Endometrial microvascular endothelial cells (primary cell): ENCODE data around the gene EME1. TPM values are rescaled to one million over a fixed set of nuclear protein-coding genes. Genes with fewer than 3 reads are reported as not detected.

ENCODE experiments used
- in situ Hi-C: cut with HindIII; loops from 2 replicates; pipeline ENCODE4 v1.10.0; 2017; ENCODE audit warnings: low sequenced_read_pairs, low pct_unique_long_range_greater_than_20kb; ENCODE audit errors: inconsistent ontology term
- total RNA-seq: library from RNA; depleted of rRNA; stranded (reverse); fragments of >200 nt; gene quantifications from one replicate; pipeline ENCODE4 v1.2.3, GENCODE V29; 2015; ENCODE audit errors: inconsistent ontology term

EME1 gene
- total RNA-seq, 1 donor from 2014 or later, result 3.1 TPM

GRCh38 chr17:50347117-50347893 lies 25.7 kb upstream of the EME1 start:
- in situ Hi-C loops, result no loop called here

- in situ Hi-C loops, result no loop called here
Measured at GRCh38 chr17:50347894-50348291, 25.1 kb upstream of the EME1 start.

- in situ Hi-C loops, result no loop called here
Measured at GRCh38 chr17:50348522-50349242, 24.3 kb upstream of the EME1 start.

- in situ Hi-C loops, result no loop called here
Measured at GRCh38 chr17:50349243-50349600, 23.8 kb upstream of the EME1 start.

GRCh38 chr17:50350733-50351132 lies 22.3 kb upstream of the EME1 start:
- in situ Hi-C loops, result no loop called here

GRCh38 chr17:50352072-50352692 lies 20.8 kb upstream of the EME1 start:
- in situ Hi-C loops, result no loop called here

- in situ Hi-C loops, result no loop called here
Measured at GRCh38 chr17:50352693-50353599, 20.1 kb upstream of the EME1 start.

GRCh38 chr17:50353600-50354195 lies 19.3 kb upstream of the EME1 start:
- in situ Hi-C loops, result no loop called here

GRCh38 chr17:50354198-50354597 lies 18.8 kb upstream of the EME1 start:
- in situ Hi-C loops, result no loop called here

- in situ Hi-C loops, result no loop called here
Measured at GRCh38 chr17:50354776-50355175, 18.3 kb upstream of the EME1 start.

GRCh38 chr17:50355336-50355700 lies 17.7 kb upstream of the EME1 start:
- in situ Hi-C loops, result no loop called here

GRCh38 chr17:50355701-50356341 lies 17.2 kb upstream of the EME1 start:
- in situ Hi-C loops, result no loop called here

GRCh38 chr17:50356418-50356817 lies 16.6 kb upstream of the EME1 start:
- in situ Hi-C loops, result no loop called here

GRCh38 chr17:50356892-50357510 lies 16.0 kb upstream of the EME1 start:
- in situ Hi-C loops, result no loop called here

GRCh38 chr17:50358177-50358576 lies 14.9 kb upstream of the EME1 start:
- in situ Hi-C loops, result no loop called here

GRCh38 chr17:50359005-50359699 lies 13.9 kb upstream of the EME1 start:
- in situ Hi-C loops, result no loop called here

GRCh38 chr17:50359998-50360461 lies 13.0 kb upstream of the EME1 start:
- in situ Hi-C loops, result no loop called here
